ENCODE measurements around the gene SCN1A.

DNA sequence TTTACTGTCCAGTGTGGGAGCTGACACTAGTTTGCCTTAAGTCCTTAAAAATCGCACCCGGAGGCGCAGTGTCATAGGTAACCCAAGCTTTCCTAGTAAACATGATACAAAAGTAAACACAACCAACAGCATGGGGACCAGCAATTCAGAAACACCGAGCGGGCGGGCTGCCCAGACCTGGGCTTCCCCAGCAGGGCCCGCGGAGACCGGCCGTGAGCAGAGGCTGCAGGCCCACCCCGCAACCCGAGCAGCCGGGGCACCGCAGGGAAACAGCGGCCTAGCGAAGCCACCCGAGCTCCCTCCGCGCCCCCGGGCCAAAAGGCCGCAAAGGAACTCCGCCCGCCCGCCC, 174.5 kb downstream of the SCN1A start:
- TF ChIP-seq, protein P1, sequence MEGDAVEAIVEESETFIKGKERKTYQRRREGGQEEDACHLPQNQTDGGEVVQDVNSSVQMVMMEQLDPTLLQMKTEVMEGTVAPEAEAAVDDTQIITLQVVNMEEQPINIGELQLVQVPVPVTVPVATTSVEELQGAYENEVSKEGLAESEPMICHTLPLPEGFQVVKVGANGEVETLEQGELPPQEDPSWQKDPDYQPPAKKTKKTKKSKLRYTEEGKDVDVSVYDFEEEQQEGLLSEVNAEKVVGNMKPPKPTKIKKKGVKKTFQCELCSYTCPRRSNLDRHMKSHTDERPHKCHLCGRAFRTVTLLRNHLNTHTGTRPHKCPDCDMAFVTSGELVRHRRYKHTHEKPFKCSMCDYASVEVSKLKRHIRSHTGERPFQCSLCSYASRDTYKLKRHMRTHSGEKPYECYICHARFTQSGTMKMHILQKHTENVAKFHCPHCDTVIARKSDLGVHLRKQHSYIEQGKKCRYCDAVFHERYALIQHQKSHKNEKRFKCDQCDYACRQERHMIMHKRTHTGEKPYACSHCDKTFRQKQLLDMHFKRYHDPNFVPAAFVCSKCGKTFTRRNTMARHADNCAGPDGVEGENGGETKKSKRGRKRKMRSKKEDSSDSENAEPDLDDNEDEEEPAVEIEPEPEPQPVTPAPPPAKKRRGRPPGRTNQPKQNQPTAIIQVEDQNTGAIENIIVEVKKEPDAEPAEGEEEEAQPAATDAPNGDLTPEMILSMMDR (IDR thresholded peaks at IDR 0.05; ENCODE audit: extremely low read depth in 1 of 2, insufficient read depth in 1 of 2, low read depth in 1 of 2, low read length in 2 of 2), result no peak
- no peak for TF ChIP-seq POLR2AphosphoS5 (IDR thresholded peaks at IDR 0.05; ENCODE audit: insufficient read depth, low read depth, low read length)
- TF ChIP-seq POLR2A (IDR thresholded peaks at IDR 0.05; ENCODE audit: low read depth, low read length), result no peak
- TF ChIP-seq, protein P2, sequence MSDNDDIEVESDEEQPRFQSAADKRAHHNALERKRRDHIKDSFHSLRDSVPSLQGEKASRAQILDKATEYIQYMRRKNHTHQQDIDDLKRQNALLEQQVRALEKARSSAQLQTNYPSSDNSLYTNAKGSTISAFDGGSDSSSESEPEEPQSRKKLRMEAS (IDR thresholded peaks at IDR 0.05; ENCODE audit: insufficient read depth, insufficient read length), result no peak
- TF ChIP-seq FOS (IDR thresholded peaks at IDR 0.05; ENCODE audit: borderline replicate concordance, insufficient read depth, low read length), result no peak
- no peak for TF ChIP-seq EZH2 (IDR thresholded peaks at IDR 0.05; ENCODE audit: borderline replicate concordance, low read depth, low read length, severe bottlenecking)
- TF ChIP-seq MYC (IDR thresholded peaks at IDR 0.05; ENCODE audit: low read depth, low read length), result no peak

All from endothelial cell of umbilical vein (primary cell).